22Rv1 (cell line): ENCODE results near the gene RASGRP2.

Experiments used
- ZFX ChIP-seq: fragments of 450-650 bp; IDR thresholded peaks from 2 replicates; pipeline ENCODE4 v1.6.1; 2017; ENCODE audit warnings: antibody characterized with exemption, borderline replicate concordance
- TF ChIP-seq, protein P1 (sequence below): fragments of 450-650 bp; IDR thresholded peaks from 2 replicates; pipeline ENCODE4 v1.5.1; 2017; ENCODE audit warnings: mild to moderate bottlenecking

DNA sequence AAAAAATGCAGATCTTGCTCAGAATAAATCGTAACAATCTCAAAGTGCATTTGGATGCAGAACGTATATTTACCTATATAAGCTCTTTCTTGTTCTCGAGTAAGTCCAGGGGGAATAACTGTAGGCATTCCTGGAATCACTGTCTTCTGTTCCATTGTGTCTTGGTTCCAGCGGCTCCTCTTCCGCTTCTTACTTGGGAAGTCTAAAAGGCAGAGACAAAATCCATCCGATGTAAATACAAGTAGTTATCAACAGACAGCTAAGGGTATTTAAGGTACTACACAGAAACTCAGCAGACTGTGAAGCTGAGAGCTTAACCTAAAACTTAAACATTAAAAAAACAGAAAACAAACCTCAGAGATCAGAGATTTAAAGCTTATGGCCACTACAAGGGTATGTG, 32.5 kb upstream of the RASGRP2 start:
- TF ChIP-seq, protein P1, sequence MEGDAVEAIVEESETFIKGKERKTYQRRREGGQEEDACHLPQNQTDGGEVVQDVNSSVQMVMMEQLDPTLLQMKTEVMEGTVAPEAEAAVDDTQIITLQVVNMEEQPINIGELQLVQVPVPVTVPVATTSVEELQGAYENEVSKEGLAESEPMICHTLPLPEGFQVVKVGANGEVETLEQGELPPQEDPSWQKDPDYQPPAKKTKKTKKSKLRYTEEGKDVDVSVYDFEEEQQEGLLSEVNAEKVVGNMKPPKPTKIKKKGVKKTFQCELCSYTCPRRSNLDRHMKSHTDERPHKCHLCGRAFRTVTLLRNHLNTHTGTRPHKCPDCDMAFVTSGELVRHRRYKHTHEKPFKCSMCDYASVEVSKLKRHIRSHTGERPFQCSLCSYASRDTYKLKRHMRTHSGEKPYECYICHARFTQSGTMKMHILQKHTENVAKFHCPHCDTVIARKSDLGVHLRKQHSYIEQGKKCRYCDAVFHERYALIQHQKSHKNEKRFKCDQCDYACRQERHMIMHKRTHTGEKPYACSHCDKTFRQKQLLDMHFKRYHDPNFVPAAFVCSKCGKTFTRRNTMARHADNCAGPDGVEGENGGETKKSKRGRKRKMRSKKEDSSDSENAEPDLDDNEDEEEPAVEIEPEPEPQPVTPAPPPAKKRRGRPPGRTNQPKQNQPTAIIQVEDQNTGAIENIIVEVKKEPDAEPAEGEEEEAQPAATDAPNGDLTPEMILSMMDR: no peak
- TF ChIP-seq ZFX: no peak
